NOMO-1 treated with DMSO at 0.1 percent for 48 hours (cell line): ENCODE results near the gene RFPL2.

Experiments
- DNase-seq: peaks from one replicate; lab custom pipeline; 2025; ENCODE audit not compliant: unreplicated experiment; lab: John Stamatoyannopoulos, UW

The RFPL2 gene

DNA sequence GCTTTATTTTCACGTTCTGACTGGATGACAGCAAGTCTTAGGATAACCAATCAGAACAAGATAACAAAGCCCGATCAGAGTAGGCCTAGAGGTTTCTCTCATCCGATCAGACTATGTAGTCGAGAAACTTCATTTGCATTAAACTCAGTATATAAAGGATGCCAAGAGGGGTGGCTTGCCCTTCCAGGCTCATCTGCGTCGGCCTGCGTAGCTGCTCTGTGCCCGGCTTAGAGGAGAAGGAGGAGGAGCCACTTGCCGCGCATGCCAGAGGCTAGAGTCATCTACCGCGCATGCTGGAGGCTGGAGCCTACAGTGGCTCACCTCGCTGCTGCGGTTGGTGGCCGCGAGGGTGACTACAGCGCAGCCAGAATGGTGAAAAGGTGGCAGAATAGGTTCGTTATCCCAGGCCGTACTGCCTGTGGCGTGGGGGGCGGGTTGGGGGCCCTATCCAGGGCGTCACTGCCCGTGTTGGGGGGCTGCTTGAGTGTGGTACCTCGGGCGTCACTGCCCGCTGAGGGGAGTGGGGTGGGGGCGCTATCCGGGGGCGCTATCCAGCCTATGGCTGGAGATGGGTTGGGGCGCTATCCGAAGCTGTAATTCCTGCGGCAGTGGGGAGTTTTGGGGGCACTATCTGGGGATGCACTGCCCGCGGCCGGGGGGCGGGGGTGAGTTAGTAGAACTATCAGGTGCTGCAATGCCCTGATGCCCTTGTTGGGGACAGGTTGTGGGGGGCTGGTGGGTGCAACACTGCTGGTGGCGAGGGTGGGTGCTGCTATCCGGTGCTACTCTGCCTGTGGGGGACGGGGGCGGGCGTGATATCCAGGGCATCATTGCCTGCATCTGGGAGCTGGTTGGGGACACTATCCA is at the start of gene RFPL2:
TSS of gene RFPL2 (minus strand) at position 218 of the 867 bp plus-strand sequence. CDS start 2,622 bp downstream, outside the sequence.
- peak; percentile 61 for DNase-seq

GRCh38 chr22:32249231-32249630 is 44.4 kb upstream of the RFPL2 start:
- no peak for DNase-seq

DNA sequence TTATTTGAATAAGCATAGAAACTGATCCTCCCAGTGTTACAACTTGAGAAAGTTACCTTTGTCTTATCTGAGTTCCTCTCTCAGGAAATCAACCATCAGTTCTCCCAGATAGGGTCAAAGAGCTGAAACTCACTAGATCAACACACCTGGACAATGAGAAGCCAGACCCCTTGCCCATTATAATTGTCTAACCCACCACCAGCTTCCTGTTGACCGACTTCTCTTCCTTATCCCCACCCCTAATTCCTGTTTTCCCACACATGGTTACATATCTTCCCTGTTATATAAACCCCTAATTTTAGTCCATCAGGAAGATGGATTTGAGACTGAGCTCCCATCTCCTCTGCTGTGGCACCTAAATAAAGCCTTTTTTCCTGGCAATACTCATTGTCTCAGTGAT is 43.4 kb upstream of the RFPL2 start:
- DNase-seq: no peak

DNA sequence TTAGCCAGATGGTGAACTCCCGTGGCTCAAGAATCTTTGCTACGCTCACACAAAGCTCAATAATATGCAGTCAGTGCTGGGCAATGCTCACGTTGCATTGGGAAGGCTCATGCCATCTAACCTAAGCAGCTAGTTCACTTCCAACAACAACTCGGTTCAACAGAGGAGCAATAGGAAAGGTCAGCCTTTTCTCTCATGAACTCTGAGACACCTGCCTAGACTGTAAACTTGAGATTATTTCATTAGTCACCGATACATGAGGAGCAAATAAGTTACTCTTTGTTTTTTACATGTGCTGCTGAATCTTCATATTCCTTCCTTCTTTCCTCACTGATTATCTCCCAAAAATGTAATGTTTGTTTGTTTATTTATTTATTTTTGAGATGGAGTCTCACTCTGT is 41.3 kb upstream of the RFPL2 start:
- no peak for DNase-seq

GRCh38 chr22:32245042-32245441 is 40.2 kb upstream of the RFPL2 start:
- DNase-seq: no peak

DNA sequence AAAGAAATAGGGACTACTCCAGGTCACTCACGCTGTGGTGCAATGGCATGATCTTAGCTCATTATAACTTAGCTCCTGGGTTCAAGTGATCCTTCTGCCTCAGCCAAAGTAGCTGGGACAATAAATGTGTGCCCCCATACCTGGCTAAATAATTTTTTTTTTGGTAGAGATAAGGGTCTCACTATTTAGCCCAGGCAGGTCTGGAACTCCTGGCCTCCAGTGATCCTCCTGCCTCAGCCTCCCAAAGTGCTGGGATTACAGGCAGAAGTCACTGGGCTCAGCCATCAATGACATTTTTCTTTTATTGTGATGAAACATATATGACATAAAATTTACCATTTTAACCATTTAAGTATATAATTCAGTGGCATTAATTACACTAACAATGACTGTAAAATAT is 39.7 kb upstream of the RFPL2 start:
- DNase-seq: no peak

DNA sequence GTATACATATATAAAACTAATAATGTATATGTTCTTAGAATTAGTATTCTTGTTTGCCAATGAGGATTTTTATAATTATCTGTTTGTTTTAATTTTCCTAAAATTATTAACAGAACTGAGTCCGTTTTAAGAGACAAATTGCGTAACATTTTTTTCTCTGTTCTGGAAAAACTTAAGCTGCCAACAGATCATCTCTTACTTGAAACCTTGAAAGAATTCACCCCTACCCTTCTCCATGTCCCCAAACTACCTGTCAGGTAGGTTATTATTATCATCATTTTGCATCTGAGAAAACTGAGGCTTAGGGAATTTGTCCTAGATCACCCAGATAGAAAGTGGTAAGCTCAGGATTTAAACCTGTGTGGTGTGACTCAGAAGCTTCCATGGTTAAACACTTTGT is 35.6 kb upstream of the RFPL2 start:
- DNase-seq: no peak

DNA sequence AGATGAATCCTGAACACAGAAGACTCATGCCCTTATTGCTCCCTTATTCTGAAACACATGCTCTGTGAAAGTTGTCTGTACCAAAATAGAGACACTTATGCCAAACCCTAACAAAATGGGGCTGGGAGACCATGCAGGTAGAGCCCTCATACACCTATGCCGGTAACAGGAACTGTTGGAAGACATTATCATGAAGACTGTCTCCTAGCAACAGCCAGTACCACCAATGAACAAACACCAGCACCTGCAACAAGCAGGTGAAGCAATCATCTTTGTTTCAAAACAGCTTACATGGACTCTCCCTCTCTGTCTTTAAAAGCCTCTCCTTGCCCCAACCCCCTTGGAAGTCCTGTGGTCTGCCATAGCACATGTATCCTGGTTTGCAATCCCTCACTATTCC is 33.0 kb upstream of the RFPL2 start:
- no peak for DNase-seq

GRCh38 chr22:32236970-32237369 is 32.1 kb upstream of the RFPL2 start:
- no peak for DNase-seq

DNA sequence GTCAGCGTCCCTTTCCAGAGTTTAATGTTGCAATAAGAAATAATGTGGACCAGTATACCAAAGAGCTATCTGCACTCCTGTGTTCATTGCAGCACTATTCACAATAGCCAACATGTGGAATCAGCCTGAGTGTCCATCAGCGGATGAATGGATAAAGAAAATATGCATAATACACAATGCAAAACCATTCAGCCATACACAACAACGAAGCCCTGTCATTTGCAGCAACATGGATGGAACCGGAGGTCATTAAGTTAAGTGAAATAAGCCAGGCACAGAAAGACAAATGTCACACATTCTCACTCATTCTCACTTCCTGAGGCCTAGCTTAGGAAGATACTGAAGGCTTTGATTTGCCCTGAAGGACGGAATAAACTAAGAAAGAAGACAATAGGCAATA is 28.2 kb upstream of the RFPL2 start:
- no peak for DNase-seq

- peak; percentile 51 for DNase-seq
Observed at GRCh38 chr22:32232191-32232830, 27.4 kb upstream of the RFPL2 start.

- DNase-seq: peak; percentile 61
Observed at GRCh38 chr22:32226326-32227104, 21.6 kb upstream of the RFPL2 start.

DNA sequence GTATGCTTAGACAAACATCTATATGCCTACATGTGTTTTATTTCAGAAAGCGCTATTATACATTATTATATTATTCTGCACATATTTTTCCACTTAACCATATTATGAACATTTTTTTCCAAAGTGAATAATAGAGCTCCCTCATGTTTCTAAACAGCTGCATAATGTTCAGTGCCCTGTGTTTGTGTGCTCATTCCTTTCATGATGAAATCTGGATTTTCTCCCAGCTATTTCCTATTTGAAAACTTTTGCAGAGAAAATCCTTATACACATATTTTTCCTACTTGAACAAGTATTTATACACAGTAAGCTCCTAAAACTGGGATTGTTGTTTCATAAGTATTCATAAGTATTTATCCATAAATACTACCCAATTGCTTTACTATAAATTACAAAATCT is 18.1 kb upstream of the RFPL2 start:
- no peak for DNase-seq

- peak; percentile 95 for DNase-seq
Observed at GRCh38 chr22:32219026-32219425, 14.2 kb upstream of the RFPL2 start.

GRCh38 chr22:32218470-32218869 is 13.6 kb upstream of the RFPL2 start:
- DNase-seq: peak; percentile 93

DNA sequence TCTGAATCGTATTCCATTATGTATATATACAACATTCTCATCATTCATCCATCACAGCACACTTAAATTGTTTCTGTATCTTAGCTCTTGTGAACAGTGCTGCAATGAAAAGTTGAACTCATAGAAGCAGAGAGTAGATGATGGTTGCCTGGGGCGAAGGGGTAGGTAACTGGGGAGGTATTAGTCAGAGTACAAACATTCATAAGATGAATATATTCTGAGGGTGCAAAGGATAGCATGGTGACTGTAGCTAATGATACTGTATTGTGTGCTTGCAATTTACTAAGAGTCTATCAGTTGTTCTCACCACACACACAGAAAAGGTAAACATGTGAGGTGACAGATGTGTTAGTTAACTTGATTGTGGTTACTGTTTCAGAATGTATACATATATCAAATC is 12.6 kb upstream of the RFPL2 start:
- no peak for DNase-seq

DNA sequence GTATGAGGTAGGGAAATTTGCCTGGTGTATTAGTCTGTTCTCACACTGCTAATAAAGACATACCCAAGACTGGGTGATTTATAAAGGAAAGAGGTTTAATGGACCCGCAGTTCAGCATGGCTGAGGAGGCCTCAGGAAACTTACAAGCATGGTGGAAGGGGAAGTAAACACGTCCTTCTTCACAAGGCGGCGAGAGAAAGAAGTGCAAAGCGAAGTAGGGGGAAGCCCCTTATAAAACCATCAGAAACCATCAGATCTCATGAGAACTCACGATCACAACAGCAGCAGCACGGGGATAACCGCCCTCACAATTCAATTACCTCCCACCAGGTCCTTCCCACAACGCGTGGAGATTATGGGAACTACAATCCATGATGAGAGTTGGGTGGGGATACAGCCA is 12.0 kb upstream of the RFPL2 start:
- DNase-seq: no peak

DNA sequence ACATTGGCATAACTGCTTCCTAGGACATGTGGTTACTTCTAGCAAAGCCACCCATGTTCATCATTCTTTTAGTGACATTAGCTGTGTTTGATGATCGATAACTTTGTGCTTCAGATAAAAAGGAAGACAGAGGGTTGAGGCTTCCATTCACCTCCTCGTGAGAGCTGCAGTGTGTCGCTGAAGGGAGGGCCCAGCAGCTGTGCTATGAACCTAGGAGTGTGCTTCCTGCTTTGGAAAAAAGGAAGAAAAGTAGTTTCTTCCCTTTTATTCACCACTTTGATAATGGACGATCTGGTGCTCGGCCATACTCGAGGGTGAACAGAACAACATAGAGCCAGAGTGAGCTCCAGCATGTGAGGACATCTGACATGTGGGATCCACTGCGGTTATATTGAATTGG is 6.1 kb upstream of the RFPL2 start:
- no peak for DNase-seq

GRCh38 chr22:32208681-32209080 is 3.8 kb upstream of the RFPL2 start:
- no peak for DNase-seq

DNA sequence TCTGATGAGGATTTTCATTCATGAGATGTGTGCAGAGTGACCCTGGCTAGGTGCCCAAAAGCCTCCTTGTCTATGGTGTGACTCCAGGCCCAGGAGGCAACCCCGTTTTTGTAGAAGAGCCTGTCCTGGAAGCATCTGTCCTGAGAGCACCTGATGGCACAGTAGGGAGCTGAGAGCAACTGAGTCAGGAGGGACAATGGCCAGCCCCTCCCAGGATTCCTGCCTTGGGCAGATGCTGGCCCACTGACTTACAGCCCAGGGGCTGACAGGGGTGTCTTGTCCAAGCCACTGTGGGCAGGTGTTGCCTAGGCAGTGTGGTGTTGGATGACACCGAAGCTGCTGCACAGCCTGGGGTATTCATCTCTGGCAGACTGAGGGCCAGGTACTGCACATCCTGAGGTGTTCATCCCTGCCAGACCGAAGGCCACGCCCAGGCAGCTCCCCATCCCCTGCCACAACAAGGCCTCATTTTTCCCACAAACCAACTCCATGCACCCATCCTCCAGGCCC is 3.2 kb upstream of the RFPL2 start:
- DNase-seq: no peak
